Parathyroid adenoma (tissue), 2 donors: ENCODE data around the gene XPC.

ENCODE experiments used
- H2AFZ ChIP-seq: fragments of 300-600 bp; sonication (generic); one replicate; pipeline ENCODE4 v1.7.0; 2017; ENCODE audit warnings: antibody characterized with exemption, mild to moderate bottlenecking
- H3K27ac ChIP-seq: fragments of 300-600 bp; sonication (generic); one replicate; pipeline ENCODE4 v1.7.0; 2017
- H3K27me3 ChIP-seq: fragments of 300-600 bp; sonication (generic); one replicate; pipeline ENCODE4 v1.7.0; 2017; ENCODE audit warnings: low read length; ENCODE audit not compliant: control insufficient read depth, insufficient read depth
- H3K36me3 ChIP-seq: fragments of 300-600 bp; sonication (generic); one replicate; pipeline ENCODE4 v1.7.0; 2017; ENCODE audit warnings: low read length; ENCODE audit not compliant: control insufficient read depth, insufficient read depth
- H3K4me1 ChIP-seq: fragments of 300-600 bp; sonication (generic); one replicate; pipeline ENCODE4 v1.7.0; 2017; ENCODE audit warnings: control low read depth
- H3K4me2 ChIP-seq: fragments of 300-600 bp; sonication (generic); one replicate; pipeline ENCODE4 v1.7.0; 2017; ENCODE audit warnings: low read length
- H3K4me3 ChIP-seq: fragments of 300-600 bp; sonication (generic); one replicate; pipeline ENCODE4 v1.7.0; 2017; ENCODE audit warnings: low read depth, low read length
- H3K79me2 ChIP-seq: fragments of 300-600 bp; sonication (generic); one replicate; pipeline ENCODE4 v1.7.0; 2017; ENCODE audit warnings: control low read depth
- H3K9ac ChIP-seq: fragments of 300-600 bp; sonication (generic); one replicate; pipeline ENCODE4 v1.7.0; 2017; ENCODE audit warnings: mild to moderate bottlenecking
- H3K9me3 ChIP-seq: fragments of 300-600 bp; sonication (generic); one replicate; pipeline ENCODE4 v1.7.0; 2017; ENCODE audit warnings: low read length; ENCODE audit not compliant: control insufficient read depth
- CTCF ChIP-seq: fragments of 300-600 bp; sonication (generic); IDR thresholded peaks from one replicate; pipeline ENCODE4 v1.7.0; 2017; ENCODE audit warnings: antibody characterized with exemption, mild to moderate bottlenecking
- donor health status: primary hyperparathyroidism.

XPC gene

DNA sequence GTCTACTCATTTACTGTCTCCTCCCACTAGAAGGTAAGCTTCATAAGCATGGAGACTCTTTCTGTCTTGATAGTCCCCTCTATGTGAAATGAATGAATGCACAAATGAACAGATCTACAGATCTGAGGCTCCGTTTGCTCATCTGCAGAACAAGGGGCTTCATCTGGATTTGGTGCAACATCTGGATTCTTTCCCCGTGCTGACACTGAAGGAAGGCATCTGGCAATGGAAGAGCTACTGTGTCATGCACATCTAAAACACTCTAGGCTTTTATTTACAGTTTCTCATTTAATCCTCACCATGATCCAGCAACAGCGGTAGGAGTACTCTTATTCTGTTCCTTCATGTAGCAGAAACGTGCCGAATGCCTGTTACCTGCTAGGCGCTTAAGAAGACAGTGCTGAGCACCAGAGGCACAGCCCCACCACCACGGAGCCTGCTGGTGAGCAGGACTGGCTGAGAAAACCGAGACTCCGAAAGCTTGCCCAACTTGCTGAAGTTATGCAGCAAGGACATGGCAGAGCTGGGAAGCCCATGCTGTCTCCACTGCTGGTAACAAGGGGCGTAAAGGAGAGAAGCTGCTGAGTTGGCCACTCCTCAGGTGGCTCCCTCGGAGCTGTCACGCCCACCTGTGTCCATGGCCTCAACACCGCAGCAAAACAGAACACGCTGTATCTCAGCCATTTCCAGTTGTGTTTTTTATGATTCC lies 31.3 kb upstream of the XPC start:
- no peak for TF ChIP-seq CTCF

GRCh38 chr3:14208977-14209394 lies 30.6 kb upstream of the XPC start:
- Histone ChIP-seq H3K79me2 (no peaks in the 10 kb centered on the region), H3K4me3 (no peak overlapping the region), H3K27me3 (no peaks in the 10 kb centered on the region), H3K4me2 (no peak overlapping the region), H3K27ac (no peak overlapping the region), H2AFZ (no peak overlapping the region), H3K36me3 (no peaks in the 10 kb centered on the region), H3K4me1 (peaks cover 6% of the 10 kb centered on the region), H3K9me3 (no peaks in the 10 kb centered on the region), H3K9ac (no peak overlapping the region)
- no peak for TF ChIP-seq CTCF

More for the DNA sequence above, 31.3 kb upstream of the XPC start:
- Histone ChIP-seq H3K4me2 (no peak overlapping the region), H3K9ac (no peak overlapping the region), H3K4me1 (peaks cover 4% of the 10 kb centered on the region), H3K79me2 (no peaks in the 10 kb centered on the region), H3K27ac (no peak overlapping the region), H2AFZ (no peak overlapping the region), H3K36me3 (no peaks in the 10 kb centered on the region), H3K4me3 (no peak overlapping the region), H3K9me3 (no peaks in the 10 kb centered on the region), H3K27me3 (no peaks in the 10 kb centered on the region)

DNA sequence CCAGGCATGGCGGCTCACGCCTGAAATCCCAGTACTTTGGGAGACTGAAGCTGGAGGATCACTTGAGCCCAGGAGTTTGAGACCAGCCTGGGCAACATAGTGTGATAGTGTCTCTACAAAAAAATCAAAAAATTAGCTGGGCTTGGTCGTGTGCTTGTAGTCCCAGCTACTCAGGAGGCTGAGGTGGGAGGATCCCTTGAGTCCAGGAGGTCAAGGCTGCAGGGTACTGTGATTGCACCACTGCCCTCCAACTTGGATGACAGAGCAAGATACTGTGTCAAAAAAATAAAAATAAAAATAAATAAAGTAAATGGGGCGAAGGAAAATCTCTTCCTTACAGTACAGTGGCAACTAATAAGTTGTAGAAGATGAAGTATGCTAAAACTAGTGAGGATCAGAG lies 29.8 kb upstream of the XPC start:
- Histone ChIP-seq H3K79me2 (no peaks in the 10 kb centered on the region), H3K9ac (no peak overlapping the region), H3K9me3 (no peaks in the 10 kb centered on the region), H3K4me3 (no peak overlapping the region), H2AFZ (no peak overlapping the region), H3K27ac (no peak overlapping the region), H3K27me3 (no peaks in the 10 kb centered on the region), H3K4me1 (peaks cover 6% of the 10 kb centered on the region), H3K36me3 (no peaks in the 10 kb centered on the region), H3K4me2 (no peak overlapping the region)
- TF ChIP-seq CTCF = no peak

DNA sequence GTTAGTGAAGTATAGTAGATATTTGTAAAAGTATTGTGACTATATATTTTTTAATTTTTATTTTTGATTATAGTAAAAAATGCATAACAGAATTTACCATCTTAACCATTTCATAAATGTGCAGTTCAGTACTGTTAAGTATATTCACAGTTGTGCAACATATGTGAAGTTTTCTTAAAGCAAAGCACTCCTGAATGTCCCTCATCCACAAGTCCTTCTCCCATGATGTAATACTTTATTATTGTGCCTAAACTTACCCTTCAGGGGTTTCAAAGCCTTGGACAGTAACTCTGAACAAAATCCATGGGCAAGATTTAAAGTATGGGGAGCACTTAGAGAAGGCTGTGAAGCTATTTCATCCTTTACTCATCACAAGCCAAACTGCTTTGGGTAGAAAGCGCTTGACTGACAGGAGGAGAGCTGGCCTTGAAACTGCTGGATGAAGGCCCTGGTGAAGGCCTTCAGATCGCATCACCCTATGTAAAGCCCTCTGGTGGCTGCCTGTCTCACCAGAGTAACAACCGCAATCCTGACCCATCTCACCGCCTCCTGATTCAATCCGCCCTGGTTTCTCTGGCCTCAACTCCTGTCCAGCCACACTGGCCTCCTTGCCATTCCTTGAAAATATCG lies 28.3 kb upstream of the XPC start:
- no peak overlapping the region for H3K4me2 ChIP-seq
- H3K9ac ChIP-seq = no peak overlapping the region
- H3K36me3 ChIP-seq = no peaks in the 10 kb centered on the region
- H3K27me3 ChIP-seq = no peaks in the 10 kb centered on the region
- H2AFZ ChIP-seq = no peak overlapping the region
- peaks cover 6% of the 10 kb centered on the region for H3K4me1 ChIP-seq
- no peaks in the 10 kb centered on the region for H3K79me2 ChIP-seq
- no peak for TF ChIP-seq CTCF
- no peak overlapping the region for H3K27ac ChIP-seq
- H3K4me3 ChIP-seq = no peak overlapping the region
- H3K9me3 ChIP-seq = no peaks in the 10 kb centered on the region
